CD4-positive, alpha-beta T cell (primary cell): ENCODE measurements around the gene RBM7. TPM values are rescaled to one million over a fixed set of nuclear protein-coding genes. Genes with fewer than 3 reads are reported as not detected.

ENCODE experiments used
- ATAC-seq: fragments of 200-7000 bp; cut with Tn5 transposase; one replicate; pipeline ENCODE4 v1.10.0; 2022; ENCODE audit warnings: mild to moderate bottlenecking; ENCODE audit not compliant: poor library complexity
- CTCF ChIA-PET: fragments of 350-600 bp; sonication (Branson Sonifier 250); formaldehyde crosslinking; loops from one replicate; lab custom pipeline; 2021; ENCODE audit warnings: antibody characterized with exemption, inconsistent platforms; lab: Charles Lee
- POLR2A ChIA-PET: fragments of 350-600 bp; sonication (Branson Sonifier 250); formaldehyde crosslinking; loops from one replicate; lab custom pipeline; 2021; ENCODE audit warnings: antibody characterized with exemption, inconsistent platforms; lab: Charles Lee
- DNase-seq, 14 experiments: peaks; one replicate each; pipeline ENCODE4 v3.0.0-alpha.2; 2013 to 2020; ENCODE audit warnings: mixed read lengths in 2 of 14
- H3K27ac ChIP-seq, 2 donors: one replicate each; pipeline versions ENCODE4 v1.5.1 to v1.7.0; 2013; ENCODE audit warnings: low read length in 2 of 2, low read depth in 1 of 2, mild to moderate bottlenecking in 1 of 2
- H3K27me3 ChIP-seq, 2 experiments: 1 replicate in 1 of 2; 2 replicates in 1 of 2; pipeline versions ENCODE4 v1.6.1 to v1.7.0; 2013; ENCODE audit warnings: low read length in 2 of 2, control low read depth in 1 of 2, mild to moderate bottlenecking in 1 of 2, moderate library complexity in 1 of 2; ENCODE audit not compliant: insufficient read depth in 2 of 2, control insufficient read depth in 1 of 2
- H3K36me3 ChIP-seq: one replicate; pipeline ENCODE4 v1.6.1; 2013; ENCODE audit warnings: low read length, control low read depth; ENCODE audit not compliant: insufficient read depth
- H3K4me1 ChIP-seq: one replicate; pipeline ENCODE4 v1.6.1; 2013; ENCODE audit warnings: low read length, control low read depth; ENCODE audit not compliant: insufficient read depth
- H3K4me3 ChIP-seq: one replicate; pipeline ENCODE4 v1.5.1; 2013; ENCODE audit warnings: mild to moderate bottlenecking, low read length, moderate library complexity
- H3K9me3 ChIP-seq, 2 experiments: 1 replicate in 1 of 2; 2 replicates in 1 of 2; pipeline versions ENCODE4 v1.6.1 to v1.7.0; 2013; ENCODE audit warnings: low read length in 2 of 2, mild to moderate bottlenecking in 2 of 2, control low read depth in 1 of 2, moderate library complexity in 1 of 2; ENCODE audit not compliant: control insufficient read depth in 1 of 2, insufficient read depth in 1 of 2
- H3K27ac Mint-ChIP-seq: one replicate; pipeline ENCODE4 v1.8.0; 2020; ENCODE audit warnings: mixed read lengths
- H3K27me3 Mint-ChIP-seq: one replicate; pipeline ENCODE4 v1.8.0; 2021; ENCODE audit warnings: mixed read lengths
- H3K36me3 Mint-ChIP-seq: one replicate; pipeline ENCODE4 v1.8.0; 2021; ENCODE audit warnings: low read depth, mixed read lengths
- H3K4me1 Mint-ChIP-seq: one replicate; pipeline ENCODE4 v1.8.0; 2021; ENCODE audit warnings: low read depth, mixed read lengths
- H3K4me3 Mint-ChIP-seq: one replicate; pipeline ENCODE4 v1.8.0; 2020; ENCODE audit warnings: mild to moderate bottlenecking, mixed read lengths
- H3K9me3 Mint-ChIP-seq: one replicate; pipeline ENCODE4 v1.8.0; 2020; ENCODE audit warnings: mixed read lengths
- CTCF ChIP-seq: fragments of 200-600 bp; IDR thresholded peaks from one replicate; pipeline ENCODE4 v1.8.0; 2022; ENCODE audit warnings: antibody characterized with exemption, mild to moderate bottlenecking
- intact Hi-C, 2 experiments: fragments of 100-400 bp; cut with DNase I in 1 of 2; cut with micrococcal nuclease in 1 of 2; formaldehyde crosslinking; loops; one replicate each; pipeline versions ENCODE4 v1.15.1 to v1.9.0; 2023 to 2025; cut with DNase I, micrococcal nuclease
- total RNA-seq, 174 experiments: library from RNA in 2 of 174; stranded (reverse) in 2 of 174; gene quantifications; one replicate each; pipeline ENCODE4 v1.2.3 and lab custom pipeline; 2021 to 2026

RBM7 gene
- total RNA-seq, 2 experiments from 2014 or later = 76.1 to 81.9 TPM

GRCh38 chr11:114432893-114433292, 32.4 kb downstream of the RBM7 start:
- H3K4me1 ChIP-seq = no peaks in the 10 kb centered on the region
- Mint-ChIP-seq H3K4me1 (no peaks in the 10 kb centered on the region), H3K36me3 (no peaks in the 10 kb centered on the region), H3K27me3 (no peaks in the 10 kb centered on the region), H3K9me3 (peaks cover 3% of the 10 kb centered on the region), H3K27ac (no peak overlapping the region), H3K4me3 (no peak overlapping the region)
- no peak for TF ChIP-seq CTCF
- ATAC-seq (no peak), DNase-seq (no peak)
- POLR2A ChIA-PET = no interaction called here
- H3K4me3 ChIP-seq = no peak overlapping the region
- no peaks in the 10 kb centered on the region for H3K27me3 ChIP-seq
- CTCF ChIA-PET = no interaction called here
- intact Hi-C loops = loop anchor here in 1 of 2 experiments (10.0 kb wide), 1 partner anchor 88 kb away; no protein-coding TSS in a partner anchor
- H3K36me3 ChIP-seq = no peaks in the 10 kb centered on the region
- H3K9me3 ChIP-seq = no peaks in the 10 kb centered on the region
- H3K27ac ChIP-seq = no peak overlapping the region

- ChIA-PET POLR2A (no interaction called here), CTCF (no interaction called here)
- no peaks in the 10 kb centered on the region for H3K36me3 ChIP-seq
- no peaks in the 10 kb centered on the region for H3K36me3 Mint-ChIP-seq
- H3K9me3 Mint-ChIP-seq = peaks cover 3% of the 10 kb centered on the region
- H3K4me3 Mint-ChIP-seq = no peak overlapping the region
- H3K4me1 Mint-ChIP-seq = no peaks in the 10 kb centered on the region
- ATAC-seq (no peak), DNase-seq (no peak)
- no peaks in the 10 kb centered on the region for H3K9me3 ChIP-seq
- TF ChIP-seq CTCF = no peak
- H3K27ac Mint-ChIP-seq = no peak overlapping the region
- H3K27ac ChIP-seq = no peak overlapping the region
- no peak overlapping the region for H3K4me3 ChIP-seq
- intact Hi-C loops = loop anchor here in 1 of 2 experiments (10.0 kb wide), 1 partner anchor 89 kb away; no protein-coding TSS in a partner anchor
- no peaks in the 10 kb centered on the region for H3K27me3 Mint-ChIP-seq
- H3K4me1 ChIP-seq = peaks cover under 1% of the 10 kb centered on the region
- H3K27me3 ChIP-seq = no peaks in the 10 kb centered on the region
These were observed 32.9 kb downstream of the RBM7 start for GRCh38 chr11:114433376-114433775.

GRCh38 chr11:114438303-114438702, 37.8 kb downstream of the RBM7 start:
- H3K9me3 Mint-ChIP-seq = peaks cover 3% of the 10 kb centered on the region
- Histone ChIP-seq H3K27ac (no peak overlapping the region), H3K9me3 (no peaks in the 10 kb centered on the region), H3K36me3 (peaks cover 3% of the 10 kb centered on the region), H3K27me3 (no peaks in the 10 kb centered on the region), H3K4me1 (peaks cover 16% of the 10 kb centered on the region), H3K4me3 (no peak overlapping the region)
- CTCF ChIA-PET = no interaction called here
- POLR2A ChIA-PET = interaction anchor here (0.6 to 1.9 kb wide), 5 partner anchors 19 to 57 kb away, joined by 3 to 22 read pairs (median 4); partner anchors contain the start of genes C11orf71 and RBM7
- DNase-seq (no peak), ATAC-seq (no peak)
- peak overlapping the region; percentile 98 for H3K4me3 Mint-ChIP-seq
- H3K27me3 Mint-ChIP-seq = no peaks in the 10 kb centered on the region
- peak overlapping the region; percentile 89 for H3K27ac Mint-ChIP-seq
- no peak for TF ChIP-seq CTCF
- peaks cover 32% of the 10 kb centered on the region for H3K4me1 Mint-ChIP-seq
- peaks cover 31% of the 10 kb centered on the region for H3K36me3 Mint-ChIP-seq
- intact Hi-C loops = loop anchor here (2.0 to 10.0 kb wide), 2 partner anchors 94 to 666 kb away; partner anchors contain the start of gene ZW10 (in 1 of the 2)
